OCI-LY3 (cell line): ENCODE data around the gene RASA1.

Source experiments
- EZH2phosphoT487 ChIP-seq: fragments of 200-600 bp; shearing (Covaris generic); IDR thresholded peaks from 2 replicates; pipeline ENCODE4 v1.6.1; 2018; ENCODE audit warnings: antibody characterized with exemption, mixed run types, low read depth
- TF ChIP-seq, protein P1 (sequence below): fragments of 200-600, 300-600 bp; sonication (generic); IDR thresholded peaks from 2 replicates; pipeline ENCODE4 v1.5.1; 2014; ENCODE audit warnings: antibody characterized with exemption, low read length, low read depth

DNA sequence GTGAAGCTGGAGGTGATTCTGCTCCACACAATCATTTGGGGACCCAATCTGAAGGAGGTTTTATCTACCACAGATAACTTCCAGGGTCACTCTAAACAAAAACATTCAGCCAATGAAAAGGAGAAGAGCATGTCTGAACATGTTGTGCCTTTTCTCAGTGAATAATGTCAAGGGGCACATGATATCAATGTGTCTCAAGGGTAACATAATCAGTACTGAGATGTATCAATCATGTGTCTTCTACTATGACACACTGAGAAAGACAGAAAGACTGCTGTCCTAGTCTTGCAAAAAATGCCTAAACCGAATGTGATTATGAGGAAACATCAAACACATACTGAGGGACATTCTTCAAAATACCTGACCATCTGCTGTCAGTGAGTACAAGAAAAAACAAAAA is 25.4 kb upstream of the RASA1 start:
- TF ChIP-seq, protein P1, sequence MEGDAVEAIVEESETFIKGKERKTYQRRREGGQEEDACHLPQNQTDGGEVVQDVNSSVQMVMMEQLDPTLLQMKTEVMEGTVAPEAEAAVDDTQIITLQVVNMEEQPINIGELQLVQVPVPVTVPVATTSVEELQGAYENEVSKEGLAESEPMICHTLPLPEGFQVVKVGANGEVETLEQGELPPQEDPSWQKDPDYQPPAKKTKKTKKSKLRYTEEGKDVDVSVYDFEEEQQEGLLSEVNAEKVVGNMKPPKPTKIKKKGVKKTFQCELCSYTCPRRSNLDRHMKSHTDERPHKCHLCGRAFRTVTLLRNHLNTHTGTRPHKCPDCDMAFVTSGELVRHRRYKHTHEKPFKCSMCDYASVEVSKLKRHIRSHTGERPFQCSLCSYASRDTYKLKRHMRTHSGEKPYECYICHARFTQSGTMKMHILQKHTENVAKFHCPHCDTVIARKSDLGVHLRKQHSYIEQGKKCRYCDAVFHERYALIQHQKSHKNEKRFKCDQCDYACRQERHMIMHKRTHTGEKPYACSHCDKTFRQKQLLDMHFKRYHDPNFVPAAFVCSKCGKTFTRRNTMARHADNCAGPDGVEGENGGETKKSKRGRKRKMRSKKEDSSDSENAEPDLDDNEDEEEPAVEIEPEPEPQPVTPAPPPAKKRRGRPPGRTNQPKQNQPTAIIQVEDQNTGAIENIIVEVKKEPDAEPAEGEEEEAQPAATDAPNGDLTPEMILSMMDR: no peak
- no peak for TF ChIP-seq EZH2phosphoT487
